ENCODE data around the gene HOXB4. TPM values are rescaled to one million over a fixed set of nuclear protein-coding genes. Genes with fewer than 3 reads are reported as not detected.
A peak's percentile ranks its signal among the peaks of the same experiment; 100 is the strongest.

HOXB4 gene
- total and polyA plus RNA-seq, 10 of the 15 experiments (the other 5 are each of a cell fraction or from before 2014, with no cell fraction given), result 0.35 to 5.8 (median 3.0) TPM

DNA sequence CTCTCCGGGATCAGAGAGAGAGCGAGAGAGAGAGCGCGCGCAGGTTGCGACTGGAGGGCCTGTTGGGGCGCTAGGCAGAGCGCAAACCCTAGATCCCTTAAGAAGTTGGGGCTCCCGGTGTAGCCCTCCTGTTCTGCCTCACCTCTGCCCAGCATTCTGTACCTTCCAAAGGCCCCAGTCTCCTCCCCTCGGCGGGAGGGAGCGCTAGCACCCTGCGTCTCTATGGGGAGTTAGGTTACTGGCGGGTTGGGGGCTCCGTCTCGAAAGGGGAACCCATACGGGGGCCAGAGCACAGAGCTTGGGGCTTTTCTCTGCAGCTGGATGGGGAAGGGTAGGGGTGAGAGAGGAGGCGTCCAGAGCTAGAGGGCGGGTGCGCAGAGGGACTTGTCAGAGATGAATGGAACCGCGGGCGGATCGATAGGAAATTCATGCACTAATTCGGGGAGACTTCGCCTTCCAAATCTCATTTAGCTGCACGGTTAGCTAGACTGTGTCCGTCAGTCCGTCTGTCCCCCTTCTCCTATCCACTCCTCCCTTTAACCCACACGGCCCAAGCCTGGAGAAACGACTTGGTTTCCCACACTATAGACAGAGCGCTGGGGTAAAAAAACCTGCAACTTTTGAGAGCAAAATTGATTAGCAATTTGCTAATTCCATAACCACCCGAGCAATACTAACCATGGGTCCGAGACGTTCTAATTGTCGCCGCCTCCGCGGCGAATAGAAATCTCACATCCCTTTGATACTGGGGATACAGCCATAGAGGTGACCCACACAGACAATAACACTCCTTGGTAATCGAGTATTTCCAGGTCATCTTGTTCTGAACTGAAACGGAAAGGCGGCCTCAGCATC, 693 bp upstream of the HOXB4 start (continued):
- peak; percentile 68; the same call in 1 of the 2 replicates for TF ChIP-seq STAT1 (conservative IDR thresholded peaks at IDR 0.05)

DNA sequence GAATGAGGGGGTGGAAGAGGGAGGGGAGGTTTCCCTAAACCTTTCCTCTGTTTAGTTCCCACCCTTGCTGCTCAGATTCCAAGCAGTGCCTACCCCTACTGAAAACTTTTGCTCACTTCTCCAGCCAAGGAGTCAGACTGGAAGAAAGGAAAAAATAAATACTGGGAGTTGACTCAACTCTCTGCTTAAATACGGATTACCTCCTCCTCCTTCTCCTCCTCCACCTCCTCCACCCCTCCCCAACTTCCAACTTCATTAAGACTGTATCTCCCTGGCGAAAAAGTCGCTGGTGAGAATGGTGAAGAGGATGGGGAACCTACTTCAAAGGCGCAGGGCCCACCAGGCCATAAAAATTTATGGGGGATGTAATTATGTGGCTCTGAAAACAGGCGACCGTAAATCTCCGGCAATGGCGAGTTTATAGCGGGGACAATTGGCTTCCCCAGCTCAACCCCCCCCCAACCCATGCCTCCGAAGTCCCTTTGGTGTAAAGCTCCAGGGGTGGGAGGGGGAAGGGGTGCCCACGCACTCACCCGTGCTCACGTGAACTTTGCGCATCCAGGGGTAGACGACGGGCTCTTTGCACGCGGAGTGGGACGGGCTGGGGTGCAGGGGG, 712 bp downstream of the HOXB4 start:
- DNase-seq (ENCODE audit: low read depth, low spot score), result no peak
- intact Hi-C loops (cut with micrococcal nuclease; ENCODE audit: unreplicated experiment) (no loop called here), in situ Hi-C loops (cut with MboI) (no loop called here)
- peaks cover 7% of the 10 kb centered on the region for H3K79me2 ChIP-seq (ENCODE audit: control insufficient read depth, insufficient read depth, low read length)
- ChIA-PET POLR2A (interaction anchor here (0.6 to 1.0 kb wide), 4 partner anchors 55 to 530 kb away, joined by 3 to 5 read pairs (median 3); partner anchors contain the start of gene NFE2L1), SMC1A (ENCODE audit: uncharacterized antibody, unreplicated experiment) (interaction anchor here (1.1 to 2.7 kb wide), 4 partner anchors 31 to 225 kb away, joined by 3 to 6 read pairs (median 6); no protein-coding TSS in a partner anchor), RAD21 (ENCODE audit: unreplicated experiment) (interaction anchor here (0.7 to 2.3 kb wide), 7 partner anchors 16 to 241 kb away, joined by 3 to 8 read pairs (median 4); no protein-coding TSS in a partner anchor), CTCF (interaction anchor here (1.0 to 2.3 kb wide), 2 partner anchors 85 to 314 kb away, joined by 4 to 10 read pairs; no protein-coding TSS in a partner anchor)
- WGBS (ENCODE audit: insufficient coverage, insufficient replicate concordance, low lambda C conversion rate, missing lambda C conversion rate), result 2% methylated on average over 19 of the region's 19 CpGs
- H3K9me3 ChIP-seq (replicated peaks; ENCODE audit: control insufficient read depth, insufficient read depth, low read length), result no peaks in the 10 kb centered on the region
- H3K4me1 ChIP-seq (ENCODE audit: control insufficient read depth, insufficient read depth, low read length), result peaks cover 21% of the 10 kb centered on the region
- H2AFZ ChIP-seq (ENCODE audit: control insufficient read depth, low read depth, low read length), result peak overlapping the region; percentile 66
- no TSS peak for BruUV-seq (replicated peaks)
- peak overlapping the region; percentile 73 for H3K4me3 ChIP-seq
- ATAC-seq, result peak; percentile 6
- peak overlapping the region; percentile 77 for H3K9ac ChIP-seq (ENCODE audit: control insufficient read depth, insufficient read depth, low read length)
- no peak for FAIRE-seq
- H3K36me3 ChIP-seq (ENCODE audit: control insufficient read depth in 2 of 2, insufficient read depth in 2 of 2, low read length in 1 of 2), result no peaks in the 10 kb centered on the region
- H4K20me1 ChIP-seq (ENCODE audit: control insufficient read depth, insufficient read depth), result no peaks in the 10 kb centered on the region
- H3K27me3 ChIP-seq (replicated peaks in 1 of 2; ENCODE audit: control insufficient read depth in 2 of 2, insufficient read depth in 2 of 2, low read length in 1 of 2), result no peaks in the 10 kb centered on the region
- TF ChIP-seq TAF1 (IDR thresholded peaks at IDR 0.05; ENCODE audit: borderline replicate concordance, low read depth, low read length) (no peak), IRF4 (IDR thresholded peaks at IDR 0.05; ENCODE audit: low read depth, low read length) (no peak), TBL1XR1 (IDR thresholded peaks at IDR 0.05; ENCODE audit: low read depth, low read length) (no peak), EGR1 (IDR thresholded peaks at IDR 0.05; ENCODE audit: borderline replicate concordance in 1 of 2, low read depth in 2 of 2, low read length in 2 of 2) (peak in 1 of 2 experiments; percentile 54; a peak in 2 of 3 replicates), BHLHE40 (IDR thresholded peaks at IDR 0.05; ENCODE audit: borderline replicate concordance in 1 of 2, low read depth in 2 of 2, low read length in 1 of 2) (peak; percentile 81 to 92)
- TF ChIP-seq, protein P1, sequence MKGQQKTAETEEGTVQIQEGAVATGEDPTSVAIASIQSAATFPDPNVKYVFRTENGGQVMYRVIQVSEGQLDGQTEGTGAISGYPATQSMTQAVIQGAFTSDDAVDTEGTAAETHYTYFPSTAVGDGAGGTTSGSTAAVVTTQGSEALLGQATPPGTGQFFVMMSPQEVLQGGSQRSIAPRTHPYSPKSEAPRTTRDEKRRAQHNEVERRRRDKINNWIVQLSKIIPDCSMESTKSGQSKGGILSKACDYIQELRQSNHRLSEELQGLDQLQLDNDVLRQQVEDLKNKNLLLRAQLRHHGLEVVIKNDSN (IDR thresholded peaks at IDR 0.05; ENCODE audit: borderline replicate concordance, extremely low read length, insufficient read depth, low read depth, low read length), result peak; percentile 27
- TF ChIP-seq, protein P2, sequence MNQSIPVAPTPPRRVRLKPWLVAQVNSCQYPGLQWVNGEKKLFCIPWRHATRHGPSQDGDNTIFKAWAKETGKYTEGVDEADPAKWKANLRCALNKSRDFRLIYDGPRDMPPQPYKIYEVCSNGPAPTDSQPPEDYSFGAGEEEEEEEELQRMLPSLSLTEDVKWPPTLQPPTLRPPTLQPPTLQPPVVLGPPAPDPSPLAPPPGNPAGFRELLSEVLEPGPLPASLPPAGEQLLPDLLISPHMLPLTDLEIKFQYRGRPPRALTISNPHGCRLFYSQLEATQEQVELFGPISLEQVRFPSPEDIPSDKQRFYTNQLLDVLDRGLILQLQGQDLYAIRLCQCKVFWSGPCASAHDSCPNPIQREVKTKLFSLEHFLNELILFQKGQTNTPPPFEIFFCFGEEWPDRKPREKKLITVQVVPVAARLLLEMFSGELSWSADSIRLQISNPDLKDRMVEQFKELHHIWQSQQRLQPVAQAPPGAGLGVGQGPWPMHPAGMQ (IDR thresholded peaks at IDR 0.05; ENCODE audit: borderline replicate concordance), result no peak
- H3K4me2 ChIP-seq (ENCODE audit: control insufficient read depth, insufficient read depth), result peak overlapping the region; percentile 92
- peak overlapping the region; percentile 57; the same call in 1 of the 2 replicates for H3K27ac ChIP-seq (ENCODE audit: control insufficient read depth, insufficient read depth)

Measured in GM12878 (cell line).